ENCODE measurements around the gene PIK3R4.

DNA sequence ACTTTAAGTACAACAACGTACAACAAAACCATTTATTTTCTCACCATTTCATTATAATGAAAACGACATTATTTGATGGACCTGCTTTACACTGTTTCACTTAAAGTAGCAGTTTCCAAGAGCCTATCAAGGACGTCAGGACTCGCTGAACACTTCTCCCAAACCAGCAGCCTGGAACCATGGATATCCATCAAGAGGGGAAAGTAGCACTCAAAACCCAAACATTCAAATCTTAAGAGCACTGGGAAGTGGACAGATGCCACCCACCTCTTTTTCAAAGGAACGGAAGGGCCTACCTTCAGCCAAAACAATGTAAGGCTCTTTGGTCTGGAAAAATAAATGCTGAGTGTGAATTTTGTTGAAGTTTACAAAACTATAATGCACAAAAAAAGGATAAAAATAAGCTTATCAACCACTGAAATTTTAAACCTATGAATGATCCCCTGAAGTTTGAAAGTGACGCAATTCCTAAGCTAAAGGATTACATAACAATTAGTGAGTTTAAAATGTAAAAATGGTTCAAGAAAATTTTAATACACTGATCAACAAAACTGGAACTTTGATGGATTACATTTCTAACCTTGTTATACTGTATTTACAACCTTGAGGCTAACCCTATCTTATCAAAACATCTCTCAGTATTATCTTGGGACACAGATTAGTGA, 4.6 kb downstream of the PIK3R4 start:
- TF ChIP-seq CTCF (IDR thresholded peaks at IDR 0.05) (no peak), POLR2A (IDR thresholded peaks at IDR 0.05) (no peak), POLR2AphosphoS5 (IDR thresholded peaks at IDR 0.05) (no peak)
